GM12874 (cell line): ENCODE results near the gene MIA.

Experiments used
- TF ChIP-seq, protein P1 (sequence below): IDR thresholded peaks from 2 replicates; pipeline ENCODE4 v1.5.1; 2011; ENCODE audit warnings: low read depth, mild to moderate bottlenecking, control low read depth, low read length, moderate library complexity; ENCODE audit not compliant: insufficient read depth

Gene MIA

DNA sequence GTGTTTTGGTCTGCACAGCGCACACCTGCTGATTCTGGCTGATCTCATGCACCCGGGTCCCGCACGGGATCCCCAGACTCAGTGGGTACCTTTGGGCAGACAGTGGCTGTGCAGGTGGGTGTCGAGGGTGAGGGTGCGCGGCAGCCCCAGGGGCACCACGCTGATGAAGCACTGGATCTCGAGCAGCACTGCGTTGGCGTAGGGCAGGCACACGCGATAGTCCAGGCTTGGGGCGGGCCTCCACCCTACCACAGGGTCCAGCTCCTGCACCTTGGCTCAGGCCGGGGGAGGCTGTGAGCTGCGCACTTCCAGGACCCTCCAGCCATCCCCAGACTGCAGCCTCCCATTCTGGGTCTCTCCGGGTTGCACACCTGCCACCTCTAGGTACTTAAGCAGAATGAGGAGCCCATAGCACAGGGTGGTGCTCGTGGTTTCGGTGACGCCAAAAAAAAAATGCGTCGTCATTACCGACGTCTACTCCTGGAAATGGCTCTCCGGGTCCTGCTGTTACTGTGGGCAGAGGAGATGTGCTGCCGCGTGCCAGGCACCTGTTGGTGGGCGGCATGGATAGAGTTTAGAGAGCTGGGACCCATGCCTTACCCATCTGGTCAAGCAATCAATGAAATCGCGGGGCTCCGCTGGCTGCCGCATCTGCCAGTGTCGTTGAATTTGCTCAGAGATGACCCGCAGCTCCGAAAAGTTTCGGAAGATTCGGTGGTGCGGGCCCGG is 34.2 kb downstream of the MIA start:
- TF ChIP-seq, protein P1, sequence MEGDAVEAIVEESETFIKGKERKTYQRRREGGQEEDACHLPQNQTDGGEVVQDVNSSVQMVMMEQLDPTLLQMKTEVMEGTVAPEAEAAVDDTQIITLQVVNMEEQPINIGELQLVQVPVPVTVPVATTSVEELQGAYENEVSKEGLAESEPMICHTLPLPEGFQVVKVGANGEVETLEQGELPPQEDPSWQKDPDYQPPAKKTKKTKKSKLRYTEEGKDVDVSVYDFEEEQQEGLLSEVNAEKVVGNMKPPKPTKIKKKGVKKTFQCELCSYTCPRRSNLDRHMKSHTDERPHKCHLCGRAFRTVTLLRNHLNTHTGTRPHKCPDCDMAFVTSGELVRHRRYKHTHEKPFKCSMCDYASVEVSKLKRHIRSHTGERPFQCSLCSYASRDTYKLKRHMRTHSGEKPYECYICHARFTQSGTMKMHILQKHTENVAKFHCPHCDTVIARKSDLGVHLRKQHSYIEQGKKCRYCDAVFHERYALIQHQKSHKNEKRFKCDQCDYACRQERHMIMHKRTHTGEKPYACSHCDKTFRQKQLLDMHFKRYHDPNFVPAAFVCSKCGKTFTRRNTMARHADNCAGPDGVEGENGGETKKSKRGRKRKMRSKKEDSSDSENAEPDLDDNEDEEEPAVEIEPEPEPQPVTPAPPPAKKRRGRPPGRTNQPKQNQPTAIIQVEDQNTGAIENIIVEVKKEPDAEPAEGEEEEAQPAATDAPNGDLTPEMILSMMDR: no peak

DNA sequence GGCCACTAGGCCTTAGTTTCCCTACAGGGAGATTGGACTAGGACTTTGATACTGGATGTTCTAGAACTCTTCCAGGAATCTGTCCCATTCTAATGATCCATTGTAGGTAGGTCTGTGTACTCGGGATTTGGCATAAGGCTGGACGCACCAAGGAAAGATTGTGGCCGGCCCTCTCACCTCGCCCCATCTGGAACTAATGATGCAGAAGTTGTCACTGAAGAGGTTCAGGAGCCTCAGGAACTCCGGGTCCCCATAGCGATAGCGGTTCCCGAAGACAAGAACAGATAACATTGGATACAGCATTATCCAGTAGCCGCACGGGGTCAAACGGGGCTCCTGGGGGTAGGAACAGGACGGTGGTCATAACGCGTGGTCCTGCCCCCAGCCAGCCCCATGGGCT is 34.8 kb downstream of the MIA start:
- TF ChIP-seq, protein P1: no peak

DNA sequence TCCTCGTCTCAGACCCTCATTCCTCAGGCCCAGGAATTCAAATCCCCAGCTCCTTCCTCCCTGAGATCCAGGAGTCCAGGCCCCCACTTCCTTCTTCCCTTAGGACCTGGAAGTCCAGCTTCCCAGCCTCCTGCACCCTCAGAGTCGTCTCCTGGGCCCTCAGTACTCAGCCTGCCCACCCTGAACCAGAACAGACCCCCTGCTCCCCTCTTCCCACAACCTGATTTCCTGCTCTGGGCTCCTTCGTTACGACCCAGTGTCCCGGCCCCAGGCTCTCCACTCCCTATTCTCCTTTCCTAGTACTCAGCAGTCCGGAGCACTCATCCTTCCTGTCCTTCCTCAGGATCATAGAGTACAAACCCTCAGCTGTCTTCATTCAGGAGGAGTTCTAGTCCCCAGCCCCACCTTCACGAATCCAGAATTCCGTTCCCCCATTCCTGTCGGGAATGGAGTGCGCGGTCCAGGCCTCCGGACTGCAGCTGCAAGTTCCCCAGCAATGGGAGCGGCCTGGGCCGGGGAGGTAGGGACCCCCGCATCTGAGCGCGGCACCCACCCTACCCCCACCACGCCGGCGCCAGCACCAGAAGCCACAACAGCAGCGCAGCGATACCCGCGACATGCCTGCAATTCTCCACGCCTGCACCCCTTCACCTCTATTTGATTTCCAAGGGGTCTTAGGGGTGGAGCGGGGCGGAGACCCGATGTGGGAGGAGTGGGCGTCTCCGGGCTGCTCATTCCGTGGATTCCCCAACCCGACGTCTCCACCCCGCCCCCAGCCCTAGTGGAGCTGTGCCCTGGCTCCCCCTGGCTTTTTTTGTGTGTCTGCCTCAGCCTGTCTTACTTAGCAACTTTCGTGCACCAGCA is 36.4 kb downstream of the MIA start:
- TF ChIP-seq, protein P1: no peak

- TF ChIP-seq, protein P1: no peak
Measured at GRCh38 chr19:40813182-40813581, 37.9 kb downstream of the MIA start.

- TF ChIP-seq, protein P1: no peak
Measured at GRCh38 chr19:40815223-40815622, 39.9 kb downstream of the MIA start.

DNA sequence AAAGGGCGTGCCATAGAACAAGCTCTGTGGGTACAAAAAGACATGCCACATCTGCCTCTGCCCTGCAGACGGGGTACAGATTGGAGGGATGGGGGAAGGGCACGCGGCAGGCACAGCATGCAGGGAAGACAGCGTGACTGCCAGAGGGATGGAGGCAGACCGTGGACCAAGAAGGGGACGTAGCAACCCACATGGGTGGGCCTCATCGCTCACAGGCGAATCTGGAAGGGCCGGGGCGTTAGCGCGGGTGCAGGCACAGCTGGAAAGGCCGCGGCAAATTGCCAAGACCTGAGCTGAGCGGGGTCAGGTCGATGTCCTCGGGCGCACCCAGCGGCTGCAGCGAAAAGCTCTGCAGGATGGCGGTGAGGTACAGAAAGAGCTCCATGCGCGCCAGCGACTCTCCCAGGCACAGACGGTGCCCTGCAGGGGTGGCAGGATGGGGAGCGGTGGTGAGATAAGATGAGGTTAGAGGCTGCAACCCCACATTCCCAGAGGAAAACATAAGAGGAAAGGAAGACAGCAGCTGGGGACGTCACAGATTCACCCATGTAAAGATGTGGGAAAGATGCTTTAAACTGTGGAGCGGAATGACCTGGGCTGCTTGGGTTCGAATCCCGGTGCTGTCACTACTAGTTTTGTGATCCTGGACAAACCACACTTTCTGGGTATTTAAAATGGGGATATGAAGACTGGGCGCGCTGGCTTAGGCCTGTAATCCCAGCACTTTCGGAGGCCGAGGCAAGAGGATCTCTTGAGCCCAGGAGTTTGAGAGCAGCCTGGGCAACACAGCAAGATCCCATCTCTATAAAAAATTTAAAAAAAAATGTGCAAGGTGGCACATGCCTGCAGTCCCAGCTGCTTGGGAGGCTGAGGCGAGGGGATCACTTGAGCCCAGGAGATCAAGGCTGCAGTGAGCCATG is 43.4 kb downstream of the MIA start:
- TF ChIP-seq, protein P1: peak; percentile 52
